ENCODE results near the gene CCDC107. TPM values are rescaled to one million over a fixed set of nuclear protein-coding genes. Genes with fewer than 3 reads are reported as not detected.

Gene CCDC107
- total RNA-seq, 4 donors from 2014 or later, result 68.4 to 117 (median 104) TPM

DNA sequence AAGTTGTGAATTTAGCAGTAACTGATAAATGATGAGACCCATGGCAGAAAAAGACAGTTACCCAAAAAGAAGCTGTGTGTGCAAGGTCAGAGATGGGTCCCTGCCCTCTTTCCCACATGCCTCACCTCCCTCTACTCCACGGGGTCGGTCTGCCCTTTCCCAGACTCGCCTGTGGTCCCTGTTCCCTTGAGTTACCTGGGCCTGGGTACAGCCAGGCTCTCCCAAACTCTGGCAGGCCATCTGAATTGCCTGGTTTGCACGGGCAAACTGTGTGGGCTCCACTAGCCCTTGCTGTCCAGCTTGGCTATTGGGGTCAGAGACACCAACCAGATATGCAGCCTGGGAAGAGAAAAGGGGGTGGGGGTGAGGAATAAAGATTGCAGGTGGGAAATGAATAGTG is 50.1 kb downstream of the CCDC107 start:
- H3K27ac ChIP-seq (replicated peaks in 1 of 4), result peak overlapping the region; percentile 69 to 98 (median 96)
- no peaks in the 10 kb centered on the region for H3K27me3 ChIP-seq
- peaks cover 98 to 100% (median 100%) of the 10 kb centered on the region in 4 donors for H3K36me3 ChIP-seq
- no peak overlapping the region for H3K4me3 ChIP-seq
- TF ChIP-seq, protein P1, sequence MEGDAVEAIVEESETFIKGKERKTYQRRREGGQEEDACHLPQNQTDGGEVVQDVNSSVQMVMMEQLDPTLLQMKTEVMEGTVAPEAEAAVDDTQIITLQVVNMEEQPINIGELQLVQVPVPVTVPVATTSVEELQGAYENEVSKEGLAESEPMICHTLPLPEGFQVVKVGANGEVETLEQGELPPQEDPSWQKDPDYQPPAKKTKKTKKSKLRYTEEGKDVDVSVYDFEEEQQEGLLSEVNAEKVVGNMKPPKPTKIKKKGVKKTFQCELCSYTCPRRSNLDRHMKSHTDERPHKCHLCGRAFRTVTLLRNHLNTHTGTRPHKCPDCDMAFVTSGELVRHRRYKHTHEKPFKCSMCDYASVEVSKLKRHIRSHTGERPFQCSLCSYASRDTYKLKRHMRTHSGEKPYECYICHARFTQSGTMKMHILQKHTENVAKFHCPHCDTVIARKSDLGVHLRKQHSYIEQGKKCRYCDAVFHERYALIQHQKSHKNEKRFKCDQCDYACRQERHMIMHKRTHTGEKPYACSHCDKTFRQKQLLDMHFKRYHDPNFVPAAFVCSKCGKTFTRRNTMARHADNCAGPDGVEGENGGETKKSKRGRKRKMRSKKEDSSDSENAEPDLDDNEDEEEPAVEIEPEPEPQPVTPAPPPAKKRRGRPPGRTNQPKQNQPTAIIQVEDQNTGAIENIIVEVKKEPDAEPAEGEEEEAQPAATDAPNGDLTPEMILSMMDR (IDR thresholded peaks at IDR 0.05), result no peak
- no peak for TF ChIP-seq POLR2AphosphoS5 (IDR thresholded peaks at IDR 0.05)
- TF ChIP-seq POLR2A (IDR thresholded peaks at IDR 0.05; ENCODE audit: low read depth), result no peak
- TF ChIP-seq EP300 (IDR thresholded peaks at IDR 0.05), result no peak
- no peak for DNase-seq (ENCODE audit: extremely low spot score)
- intact Hi-C loops (cut with DNase I), result no loop called here
- peaks cover 0 to 9% (median 0%) of the 10 kb centered on the region in 4 donors for H3K4me1 ChIP-seq
- 91% methylated on average over 4 of the region's 4 CpGs for WGBS
- no peaks in the 10 kb centered on the region for H3K9me3 ChIP-seq

DNA sequence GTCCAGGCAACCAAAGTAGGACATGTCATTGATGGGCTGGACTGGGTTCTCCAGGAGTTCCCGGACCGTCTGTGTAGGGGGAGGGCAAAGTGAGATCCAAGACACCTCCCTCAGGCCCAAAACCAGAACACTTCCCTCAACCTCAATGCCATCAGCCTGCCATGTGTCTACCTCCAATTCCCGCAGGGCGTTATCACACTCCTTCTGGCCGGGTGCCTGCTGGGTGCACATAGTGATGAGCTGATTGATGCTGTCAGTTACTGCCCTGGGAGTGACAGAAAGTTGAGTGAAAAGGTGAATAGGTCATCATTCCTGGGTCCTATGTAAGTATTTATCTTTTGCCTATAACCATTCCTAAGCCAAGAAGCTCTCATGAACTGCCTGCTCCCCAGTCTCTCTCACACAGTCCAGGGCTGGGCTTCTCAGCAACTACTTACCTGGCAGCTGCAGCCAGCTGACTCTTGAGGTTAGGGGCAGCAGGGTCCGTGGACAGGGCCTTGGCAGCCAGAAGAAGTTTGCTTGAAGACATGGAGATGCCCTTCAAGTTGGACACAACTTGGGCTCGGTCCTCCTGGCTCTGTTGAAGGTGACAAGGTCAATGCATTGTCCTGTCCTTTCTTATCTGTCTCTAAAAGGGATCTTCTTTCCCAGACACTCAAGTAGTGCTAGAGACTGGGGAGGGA is 52.9 kb downstream of the CCDC107 start:
- Histone ChIP-seq H3K4me3 (no peak overlapping the region), H3K36me3 (peaks cover 97 to 100% (median 100%) of the 10 kb centered on the region in 4 donors), H3K27me3 (no peaks in the 10 kb centered on the region), H3K27ac (replicated peaks in 1 of 4) (peak overlapping the region; percentile 71 to 98 (median 76)), H3K9me3 (no peaks in the 10 kb centered on the region), H3K4me1 (peaks cover 0 to 30% (median 13%) of the 10 kb centered on the region in 4 donors)
- intact Hi-C loops (cut with DNase I), result no loop called here
- WGBS, result 82% methylated on average over 5 of the region's 7 CpGs
- DNase-seq (ENCODE audit: extremely low spot score), result no peak
- no peak for TF ChIP-seq POLR2AphosphoS5 (IDR thresholded peaks at IDR 0.05)
- TF ChIP-seq, protein P1 (IDR thresholded peaks at IDR 0.05), result no peak
- no peak for TF ChIP-seq POLR2A (IDR thresholded peaks at IDR 0.05; ENCODE audit: low read depth)
- TF ChIP-seq EP300 (IDR thresholded peaks at IDR 0.05), result no peak

Small RNA genes within 50 kb of the gene (small RNA-seq; reads per million reads assigned to genes)
- gene RMRP (0 reads per million in 3 donors), gene RN7SL22P (0 reads per million in 3 donors)

Other genes with a start within 250 kb of the CCDC107 start
- gene RUSC2, start 168.2 kb upstream of the CCDC107 start, total RNA-seq, result 10 to 100 TPM; 48.0 to 91.2 (median 73.8) TPM
- gene TESK1, start 53.0 kb upstream of the CCDC107 start, total RNA-seq, result 10 to 100 TPM; 48.2 to 80.6 (median 63.4) TPM
- 1 to 10 TPM in 2 of 4 donors, not detected in 2; 1.4 to 2.2 TPM for gene CD72, start 39.9 kb upstream of the CCDC107 start, total RNA-seq
- gene SIT1, start 7.4 kb upstream of the CCDC107 start, total RNA-seq, result under 1 TPM in 3 of 4 donors, not detected in 1; 0.40 to 0.83 (median 0.83) TPM
- gene RMRP, start 273 bp upstream of the CCDC107 start, total RNA-seq, result 1,000 to 10,000 TPM; 1,899 to 6,162 (median 2,510) TPM
- 1 to 10 TPM; 1.3 to 3.3 (median 1.7) TPM for gene ARHGEF39, start 6.9 kb downstream of the CCDC107 start, total RNA-seq
- gene CA9, start 15.6 kb downstream of the CCDC107 start, total RNA-seq, result 1 to 10 TPM in 1 of 4 donors, not detected in 3; 2.2 TPM
- over 10,000 TPM in 3 of 4 donors, 1,000 to 10,000 TPM in 1; 8,856 to 14,576 (median 12,022) TPM for gene TPM2, start 31.6 kb downstream of the CCDC107 start, total RNA-seq
- gene TLN1, start 73.9 kb downstream of the CCDC107 start, total RNA-seq, result 1,000 to 10,000 TPM in 3 of 4 donors, 100 to 1,000 TPM in 1; 934 to 1,435 (median 1,196) TPM
- 10 to 100 TPM; 65.6 to 97.3 (median 85.4) TPM for gene CREB3, start 74.4 kb downstream of the CCDC107 start, total RNA-seq
- 10 to 100 TPM; 44.0 to 67.8 (median 55.5) TPM for gene GBA2, start 90.9 kb downstream of the CCDC107 start, total RNA-seq
- 10 to 100 TPM; 22.0 to 31.8 (median 26.8) TPM for gene RGP1, start 91.0 kb downstream of the CCDC107 start, total RNA-seq
- 1 to 10 TPM in 1 of 4 donors, not detected in 3; 1.3 TPM for gene MSMP, start 96.0 kb downstream of the CCDC107 start, total RNA-seq
- 10 to 100 TPM; 22.0 to 35.9 (median 29.7) TPM for gene NPR2, start 133.3 kb downstream of the CCDC107 start, total RNA-seq
- gene SPAG8, start 154.0 kb downstream of the CCDC107 start, total RNA-seq, result 1 to 10 TPM in 1 of 4 donors, under 1 TPM in 3; 0.65 to 2.0 (median 0.83) TPM
- 10 to 100 TPM; 23.4 to 32.4 (median 27.5) TPM for gene HINT2, start 156.8 kb downstream of the CCDC107 start, total RNA-seq
- not detected for gene FAM221B, start 170.4 kb downstream of the CCDC107 start, total RNA-seq
- 10 to 100 TPM in 3 of 4 donors, 1 to 10 TPM in 1; 10.0 to 27.0 (median 20.3) TPM for gene TMEM8B, start 170.9 kb downstream of the CCDC107 start, total RNA-seq
- gene OR13J1, start 212.1 kb downstream of the CCDC107 start, total RNA-seq, result not detected
- gene HRCT1, start 247.9 kb downstream of the CCDC107 start, total RNA-seq, result 10 to 100 TPM in 2 of 4 donors, 1 to 10 TPM in 2; 3.7 to 53.0 (median 15.6) TPM